GM19463 (cell line): ENCODE data around the gene POU2F3.

ENCODE experiments used
- ATAC-seq: cut with Tn5 transposase; IDR thresholded peaks from one replicate; pipeline ENCODE4 v1.9.1; 2021; ENCODE audit warnings: mild to moderate bottlenecking, moderate library complexity; ENCODE audit not compliant: unreplicated experiment

Gene POU2F3

DNA sequence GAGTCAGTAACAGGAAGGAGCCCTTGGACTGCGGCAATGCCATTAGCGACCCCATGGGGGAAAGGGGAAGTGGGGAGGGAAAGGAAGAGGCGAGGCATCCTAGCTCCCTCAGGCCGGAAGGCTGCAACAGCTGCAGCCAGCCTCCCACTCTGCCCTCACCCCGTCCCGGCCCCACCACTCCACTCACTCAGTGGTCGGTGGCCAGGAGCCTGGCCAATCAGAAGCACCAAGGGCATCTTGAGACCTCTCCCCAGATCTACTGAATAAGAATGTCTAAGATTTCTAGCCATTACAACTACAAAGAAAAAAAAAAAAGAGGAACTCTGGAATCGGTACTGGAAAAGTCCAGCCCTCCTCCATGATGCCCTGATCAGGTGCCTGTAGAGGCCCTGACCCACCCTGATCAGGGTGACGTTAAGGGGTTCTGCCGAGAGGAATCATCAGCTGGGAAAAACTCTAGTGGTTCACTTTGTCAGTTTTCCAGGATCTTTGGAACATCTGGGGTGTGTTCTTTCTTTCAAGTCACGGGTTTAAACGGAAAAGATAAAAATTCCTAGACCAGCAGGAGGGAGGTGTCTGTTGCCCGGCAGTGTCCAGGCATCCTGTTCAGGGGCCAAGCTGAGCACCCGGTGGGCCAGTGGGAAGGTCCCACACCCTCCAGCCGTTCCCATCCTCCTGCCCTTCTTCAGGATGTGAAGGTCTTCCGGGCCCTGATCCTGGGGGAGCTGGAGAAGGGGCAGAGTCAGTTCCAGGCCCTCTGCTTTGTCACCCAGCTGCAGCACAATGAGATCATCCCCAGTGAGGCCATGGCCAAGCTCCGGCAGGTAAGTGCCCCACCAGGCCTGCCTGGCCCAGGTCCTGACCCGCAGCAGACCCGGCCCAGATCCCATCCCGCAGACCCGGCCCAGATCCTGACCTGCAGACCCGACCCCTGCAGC is 14.7 kb upstream of the POU2F3 start:
- no peak for ATAC-seq

- no peak for ATAC-seq
Measured at GRCh38 chr11:120226242-120226641, 13.7 kb upstream of the POU2F3 start.

DNA sequence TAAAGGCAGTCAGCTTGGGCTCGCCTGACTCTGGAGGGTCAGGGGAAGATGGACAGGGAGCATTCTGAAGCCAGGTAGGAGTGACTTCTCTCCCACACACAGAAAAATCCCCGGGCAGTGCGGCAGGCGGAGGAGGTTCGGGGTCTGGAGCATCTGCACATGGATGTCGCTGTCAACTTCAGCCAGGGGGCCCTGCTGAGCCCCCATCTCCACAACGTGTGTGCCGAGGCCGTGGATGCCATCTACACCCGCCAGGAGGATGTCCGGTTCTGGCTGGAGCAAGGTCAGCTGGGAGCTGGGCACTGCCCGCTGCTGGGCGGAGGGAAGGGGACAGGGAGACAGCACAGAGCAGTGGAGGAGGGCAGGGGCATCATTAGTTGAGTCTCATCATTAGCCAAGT is 13.2 kb upstream of the POU2F3 start:
- no peak for ATAC-seq

GRCh38 chr11:120227228-120227852 is 12.6 kb upstream of the POU2F3 start:
- no peak for ATAC-seq

GRCh38 chr11:120228794-120229384 is 11.1 kb upstream of the POU2F3 start:
- no peak for ATAC-seq

GRCh38 chr11:120229451-120230424 is 10.2 kb upstream of the POU2F3 start:
- ATAC-seq: no peak

- no peak for ATAC-seq
Measured at GRCh38 chr11:120230433-120231071, 9.4 kb upstream of the POU2F3 start.

DNA sequence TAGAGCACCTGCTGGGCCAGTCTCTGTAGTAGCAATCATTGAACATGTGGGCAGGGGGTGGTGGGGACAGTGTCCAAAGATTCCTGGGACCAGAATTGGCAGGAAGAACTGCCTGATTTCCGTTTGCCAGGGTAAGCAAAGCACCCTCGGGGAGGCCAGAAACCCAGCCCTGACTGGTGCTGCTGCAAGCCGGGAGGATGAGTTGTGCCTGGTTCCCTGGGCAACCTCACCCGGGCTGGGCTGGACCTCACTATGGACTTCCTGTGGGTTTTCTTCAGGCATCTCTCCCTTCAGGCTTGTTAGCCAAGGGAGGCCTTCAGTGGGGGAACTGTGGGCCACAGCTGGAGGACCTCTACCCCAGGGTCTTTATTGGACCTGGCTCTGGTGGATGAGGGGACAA is 8.0 kb upstream of the POU2F3 start:
- no peak for ATAC-seq

DNA sequence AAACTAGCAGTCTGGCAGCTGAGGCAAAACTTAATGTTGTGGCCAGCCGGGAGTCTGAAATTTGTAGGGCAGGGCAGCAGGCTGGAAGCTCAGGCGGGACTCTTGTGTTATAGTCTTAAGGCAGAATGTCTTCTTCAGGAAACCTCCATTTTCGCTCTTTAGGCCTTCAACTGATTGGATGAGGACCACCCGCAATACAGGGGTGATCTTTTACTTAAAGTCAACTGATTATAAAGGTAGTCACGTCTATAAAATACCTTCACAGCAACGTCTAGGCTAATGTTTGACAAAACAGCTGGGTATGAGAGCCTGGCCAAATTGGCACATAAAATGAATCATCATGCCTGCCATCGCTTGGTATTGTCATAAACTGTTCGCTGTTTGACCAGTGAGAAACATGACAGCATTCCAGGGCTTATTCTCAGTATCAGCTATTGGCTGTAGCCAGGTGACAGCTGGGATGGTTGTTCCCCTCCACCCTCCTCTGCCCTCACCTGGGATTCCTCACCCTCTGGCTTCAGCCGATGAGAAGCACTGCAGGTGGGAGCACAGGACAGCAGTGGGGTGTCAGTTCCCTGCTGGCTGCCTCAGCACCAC is 6.6 kb upstream of the POU2F3 start:
- no peak for ATAC-seq

DNA sequence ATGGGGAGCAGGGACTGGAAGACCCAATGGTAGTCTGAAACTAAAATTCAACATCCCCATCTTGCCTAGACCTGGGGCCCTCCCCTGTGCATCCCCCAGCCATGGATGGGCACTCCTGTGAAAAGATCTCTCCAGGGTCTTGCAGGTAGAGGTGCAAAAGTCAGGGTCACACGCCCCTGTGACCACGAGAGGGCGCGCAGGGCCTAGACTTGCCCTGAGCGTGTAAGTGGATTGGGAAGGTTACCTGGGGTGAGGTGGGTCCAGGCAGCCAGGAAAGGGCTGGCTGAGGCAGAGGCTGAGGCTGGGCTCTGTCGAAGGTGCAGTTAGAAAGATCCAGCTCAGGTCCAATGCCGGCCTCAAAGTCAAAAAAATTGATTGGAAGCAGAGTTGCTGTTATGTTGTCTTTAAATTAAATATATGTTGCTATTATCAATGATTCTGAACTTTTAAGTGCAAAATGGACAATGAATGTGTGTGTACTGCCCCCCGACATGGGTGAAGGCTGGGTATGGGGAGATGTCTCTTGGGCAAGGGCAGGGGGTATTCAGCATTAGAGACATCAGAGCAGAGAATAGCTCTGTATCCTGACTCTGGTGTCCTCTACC is 4.8 kb upstream of the POU2F3 start:
- no peak for ATAC-seq

DNA sequence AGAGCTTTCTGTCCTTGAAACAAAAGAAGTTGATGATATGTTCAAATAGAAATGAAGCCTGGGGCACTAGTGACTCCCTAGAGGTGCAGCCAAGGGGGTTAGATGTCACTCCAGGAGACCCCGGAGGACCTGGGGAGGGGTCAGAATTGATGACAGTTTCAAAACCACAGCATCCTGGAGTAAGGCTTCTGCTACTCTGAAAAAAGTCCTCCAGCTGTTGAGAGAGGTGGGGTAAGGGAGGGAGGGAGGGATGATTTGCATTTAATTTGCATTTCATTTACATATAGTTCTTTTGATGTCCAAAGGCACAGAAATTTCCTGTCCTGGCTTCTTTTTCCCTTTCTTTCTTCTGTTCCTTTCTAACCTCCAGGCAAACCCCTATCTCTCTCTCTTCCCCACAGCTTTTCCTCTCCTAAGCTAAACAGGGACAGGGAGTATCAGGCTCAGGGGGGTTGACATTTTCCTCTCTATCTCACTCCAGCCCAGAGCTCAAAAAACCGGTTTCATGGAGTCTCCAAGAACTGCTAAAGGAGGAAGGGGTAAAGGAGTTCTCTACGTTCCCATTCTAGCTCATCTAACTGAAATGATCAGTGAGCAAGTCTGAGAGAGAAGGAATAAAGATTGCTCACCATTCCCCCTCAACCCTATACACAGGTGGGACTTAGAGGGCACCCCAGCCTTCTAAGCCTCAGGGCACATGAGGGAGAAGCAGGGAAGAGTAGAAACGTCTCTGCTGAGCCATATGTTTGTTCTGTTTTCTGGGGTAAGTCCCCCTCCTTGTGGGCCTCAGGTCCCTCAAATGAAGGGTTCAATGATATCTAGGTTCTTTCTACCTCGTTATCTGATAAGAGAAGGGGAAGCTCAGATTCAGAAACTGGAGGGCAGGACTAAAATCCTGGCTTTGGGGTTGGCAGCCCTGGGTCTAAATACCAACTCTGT is 3.5 kb upstream of the POU2F3 start:
- ATAC-seq: no peak

DNA sequence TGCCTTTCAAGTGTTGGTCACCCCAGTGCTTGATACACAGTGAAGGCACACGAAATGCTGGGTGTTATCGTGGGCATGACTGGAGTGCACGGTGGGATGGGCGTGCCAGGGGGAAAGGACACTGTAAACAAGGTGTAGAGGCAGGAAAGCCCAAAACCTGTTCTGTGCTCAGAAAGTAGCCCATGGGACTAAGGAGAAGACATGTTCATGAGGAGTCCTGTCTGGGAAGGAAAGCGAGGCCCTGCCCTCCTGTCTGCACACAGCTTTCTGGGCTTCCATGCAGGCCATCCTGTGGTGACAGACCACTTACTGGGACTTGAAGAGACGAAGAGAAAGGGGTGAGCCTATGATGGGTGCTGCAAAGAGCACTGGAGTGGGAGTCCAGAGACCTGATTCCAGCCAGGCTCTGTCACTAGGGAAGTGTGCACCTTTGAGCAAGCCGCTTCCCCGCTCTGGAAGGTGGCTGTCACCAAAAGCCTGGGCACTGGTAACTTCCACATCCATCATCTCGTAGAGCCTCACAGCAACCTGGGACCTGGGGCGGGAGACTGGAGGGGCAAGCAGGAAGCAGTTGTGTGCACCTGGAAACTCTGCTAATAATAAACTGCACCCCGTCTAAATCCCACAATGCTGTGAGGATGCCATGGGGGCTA is 846 bp upstream of the POU2F3 start:
- no peak for ATAC-seq

DNA sequence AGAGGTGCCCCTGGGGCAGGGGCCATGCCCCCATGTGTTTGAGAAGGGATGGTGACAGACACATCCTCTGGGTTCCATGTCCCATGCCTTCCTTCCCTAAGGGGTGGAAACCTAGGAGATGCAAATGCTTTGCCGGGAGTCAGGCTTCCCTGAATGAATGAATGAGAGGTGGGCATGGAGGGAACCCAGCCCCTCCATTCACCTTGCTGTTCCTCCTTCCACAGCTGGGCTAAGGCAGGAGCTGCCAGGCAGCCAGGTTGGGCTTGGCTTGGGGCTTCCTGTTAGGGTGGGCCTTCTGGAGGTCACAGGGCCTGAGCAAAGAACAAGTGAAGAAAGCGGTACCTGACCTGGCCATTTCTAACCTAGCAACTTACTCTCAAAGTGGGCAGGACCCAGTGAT is 926 bp downstream of the POU2F3 start:
- ATAC-seq: no peak

GRCh38 chr11:120241277-120241676 is 1.3 kb downstream of the POU2F3 start:
- ATAC-seq: no peak

DNA sequence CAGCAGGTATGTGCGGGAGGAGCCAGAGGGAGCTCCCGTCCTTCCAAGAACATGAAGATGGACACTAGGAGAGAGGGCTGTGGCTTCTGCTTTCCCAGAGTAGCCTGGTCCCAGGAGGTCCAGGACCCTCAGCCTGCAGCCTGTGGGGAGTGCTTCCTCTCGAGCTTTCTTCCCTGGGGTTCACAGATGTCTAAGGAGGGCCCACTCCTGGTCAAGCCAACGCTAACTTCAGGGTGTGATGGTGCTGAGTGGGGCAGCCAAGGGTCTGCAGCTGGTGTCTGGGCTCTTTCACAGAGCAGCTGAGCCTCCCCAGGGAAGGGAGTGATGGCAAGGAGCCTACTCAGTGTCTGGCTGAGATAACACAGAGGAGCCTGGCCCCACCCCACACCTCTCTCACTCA is 3.3 kb downstream of the POU2F3 start:
- ATAC-seq: no peak

- no peak for ATAC-seq
Measured at GRCh38 chr11:120244476-120245365, 4.8 kb downstream of the POU2F3 start.

DNA sequence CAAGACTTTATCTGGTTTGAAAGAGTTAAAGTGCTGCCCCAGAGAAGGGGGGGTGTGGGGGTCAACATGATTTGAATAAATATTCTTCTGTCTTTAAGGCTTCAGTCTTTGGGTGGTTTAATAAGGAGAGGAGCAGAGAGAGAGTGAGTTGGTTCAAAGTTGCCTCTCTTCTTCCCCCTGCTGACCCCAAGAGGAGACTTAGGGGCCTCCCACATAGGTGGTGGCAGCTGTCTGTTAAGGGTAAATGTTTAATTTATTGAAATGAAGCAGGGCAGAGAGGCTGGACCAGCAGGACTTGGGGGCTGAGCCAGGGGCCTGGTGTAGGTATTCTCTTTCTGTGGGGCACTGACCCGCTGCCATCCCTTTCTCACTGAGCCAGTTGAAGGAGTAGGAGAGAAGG is 5.5 kb downstream of the POU2F3 start:
- no peak for ATAC-seq
